ENCODE data around the gene ZNF195.

- TF ChIP-seq SP1 (IDR thresholded peaks at IDR 0.05; ENCODE audit: low read depth): no peak
- TF ChIP-seq FOSL1 (IDR thresholded peaks at IDR 0.05; ENCODE audit: low read depth): no peak
- TF ChIP-seq, protein P1, sequence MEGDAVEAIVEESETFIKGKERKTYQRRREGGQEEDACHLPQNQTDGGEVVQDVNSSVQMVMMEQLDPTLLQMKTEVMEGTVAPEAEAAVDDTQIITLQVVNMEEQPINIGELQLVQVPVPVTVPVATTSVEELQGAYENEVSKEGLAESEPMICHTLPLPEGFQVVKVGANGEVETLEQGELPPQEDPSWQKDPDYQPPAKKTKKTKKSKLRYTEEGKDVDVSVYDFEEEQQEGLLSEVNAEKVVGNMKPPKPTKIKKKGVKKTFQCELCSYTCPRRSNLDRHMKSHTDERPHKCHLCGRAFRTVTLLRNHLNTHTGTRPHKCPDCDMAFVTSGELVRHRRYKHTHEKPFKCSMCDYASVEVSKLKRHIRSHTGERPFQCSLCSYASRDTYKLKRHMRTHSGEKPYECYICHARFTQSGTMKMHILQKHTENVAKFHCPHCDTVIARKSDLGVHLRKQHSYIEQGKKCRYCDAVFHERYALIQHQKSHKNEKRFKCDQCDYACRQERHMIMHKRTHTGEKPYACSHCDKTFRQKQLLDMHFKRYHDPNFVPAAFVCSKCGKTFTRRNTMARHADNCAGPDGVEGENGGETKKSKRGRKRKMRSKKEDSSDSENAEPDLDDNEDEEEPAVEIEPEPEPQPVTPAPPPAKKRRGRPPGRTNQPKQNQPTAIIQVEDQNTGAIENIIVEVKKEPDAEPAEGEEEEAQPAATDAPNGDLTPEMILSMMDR (IDR thresholded peaks at IDR 0.05 in 2 of 3, conservative IDR thresholded peaks at IDR 0.05 in 1 of 3; ENCODE audit: borderline replicate concordance in 1 of 3, insufficient read depth in 1 of 3, low read depth in 2 of 3, low read length in 2 of 3): no peak
- TF ChIP-seq POLR2A (IDR thresholded peaks at IDR 0.05; ENCODE audit: borderline replicate concordance, extremely low read depth, insufficient read depth, insufficient read length): no peak
- no peak for TF ChIP-seq REST (IDR thresholded peaks at IDR 0.05; ENCODE audit: low read depth)
Measured at GRCh38 chr11:3370311-3370870, 8.6 kb downstream of the ZNF195 start.

Measured in HCT116 (cell line).